ENCODE data around the gene PBX1. TPM values are rescaled to one million over a fixed set of nuclear protein-coding genes. Genes with fewer than 3 reads are reported as not detected.

The PBX1 gene
- total and polyA plus RNA-seq, 2 experiments from 2014 or later = 40.0 to 104 TPM

DNA sequence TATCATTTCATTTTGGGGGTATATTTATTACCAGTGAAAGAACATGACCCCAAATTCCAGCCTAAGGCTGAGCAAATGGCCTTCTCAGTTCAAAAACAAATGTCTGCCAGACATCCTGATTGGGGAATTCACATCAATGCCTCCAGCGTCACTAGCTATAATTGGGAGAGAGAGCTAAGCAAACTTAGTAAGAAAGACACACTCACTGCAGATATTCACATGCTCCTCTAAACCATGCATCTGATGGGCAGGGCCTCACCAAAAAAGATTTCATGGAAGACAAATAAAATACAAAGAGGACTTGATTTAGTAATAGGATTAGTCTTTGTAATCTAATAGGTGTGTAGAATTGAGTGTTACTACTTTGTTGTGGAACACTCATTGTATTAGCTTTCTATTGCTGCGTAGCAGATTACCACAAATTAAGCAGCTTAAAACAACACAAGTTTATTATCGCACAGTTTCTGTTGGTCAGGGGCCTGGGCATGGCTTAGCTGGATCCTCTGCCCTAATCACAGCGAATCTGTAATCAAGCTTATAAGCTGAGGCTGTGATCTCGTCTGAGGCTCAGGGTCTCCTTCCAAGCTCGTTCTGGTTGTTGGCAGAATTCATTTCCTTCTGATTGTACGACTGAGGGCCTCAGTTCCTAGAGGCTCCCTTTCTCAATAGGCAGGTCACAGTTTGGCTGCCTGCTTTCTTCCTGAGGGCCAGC, 243.0 kb downstream of the PBX1 start (continued):
- TF ChIP-seq, protein P1, sequence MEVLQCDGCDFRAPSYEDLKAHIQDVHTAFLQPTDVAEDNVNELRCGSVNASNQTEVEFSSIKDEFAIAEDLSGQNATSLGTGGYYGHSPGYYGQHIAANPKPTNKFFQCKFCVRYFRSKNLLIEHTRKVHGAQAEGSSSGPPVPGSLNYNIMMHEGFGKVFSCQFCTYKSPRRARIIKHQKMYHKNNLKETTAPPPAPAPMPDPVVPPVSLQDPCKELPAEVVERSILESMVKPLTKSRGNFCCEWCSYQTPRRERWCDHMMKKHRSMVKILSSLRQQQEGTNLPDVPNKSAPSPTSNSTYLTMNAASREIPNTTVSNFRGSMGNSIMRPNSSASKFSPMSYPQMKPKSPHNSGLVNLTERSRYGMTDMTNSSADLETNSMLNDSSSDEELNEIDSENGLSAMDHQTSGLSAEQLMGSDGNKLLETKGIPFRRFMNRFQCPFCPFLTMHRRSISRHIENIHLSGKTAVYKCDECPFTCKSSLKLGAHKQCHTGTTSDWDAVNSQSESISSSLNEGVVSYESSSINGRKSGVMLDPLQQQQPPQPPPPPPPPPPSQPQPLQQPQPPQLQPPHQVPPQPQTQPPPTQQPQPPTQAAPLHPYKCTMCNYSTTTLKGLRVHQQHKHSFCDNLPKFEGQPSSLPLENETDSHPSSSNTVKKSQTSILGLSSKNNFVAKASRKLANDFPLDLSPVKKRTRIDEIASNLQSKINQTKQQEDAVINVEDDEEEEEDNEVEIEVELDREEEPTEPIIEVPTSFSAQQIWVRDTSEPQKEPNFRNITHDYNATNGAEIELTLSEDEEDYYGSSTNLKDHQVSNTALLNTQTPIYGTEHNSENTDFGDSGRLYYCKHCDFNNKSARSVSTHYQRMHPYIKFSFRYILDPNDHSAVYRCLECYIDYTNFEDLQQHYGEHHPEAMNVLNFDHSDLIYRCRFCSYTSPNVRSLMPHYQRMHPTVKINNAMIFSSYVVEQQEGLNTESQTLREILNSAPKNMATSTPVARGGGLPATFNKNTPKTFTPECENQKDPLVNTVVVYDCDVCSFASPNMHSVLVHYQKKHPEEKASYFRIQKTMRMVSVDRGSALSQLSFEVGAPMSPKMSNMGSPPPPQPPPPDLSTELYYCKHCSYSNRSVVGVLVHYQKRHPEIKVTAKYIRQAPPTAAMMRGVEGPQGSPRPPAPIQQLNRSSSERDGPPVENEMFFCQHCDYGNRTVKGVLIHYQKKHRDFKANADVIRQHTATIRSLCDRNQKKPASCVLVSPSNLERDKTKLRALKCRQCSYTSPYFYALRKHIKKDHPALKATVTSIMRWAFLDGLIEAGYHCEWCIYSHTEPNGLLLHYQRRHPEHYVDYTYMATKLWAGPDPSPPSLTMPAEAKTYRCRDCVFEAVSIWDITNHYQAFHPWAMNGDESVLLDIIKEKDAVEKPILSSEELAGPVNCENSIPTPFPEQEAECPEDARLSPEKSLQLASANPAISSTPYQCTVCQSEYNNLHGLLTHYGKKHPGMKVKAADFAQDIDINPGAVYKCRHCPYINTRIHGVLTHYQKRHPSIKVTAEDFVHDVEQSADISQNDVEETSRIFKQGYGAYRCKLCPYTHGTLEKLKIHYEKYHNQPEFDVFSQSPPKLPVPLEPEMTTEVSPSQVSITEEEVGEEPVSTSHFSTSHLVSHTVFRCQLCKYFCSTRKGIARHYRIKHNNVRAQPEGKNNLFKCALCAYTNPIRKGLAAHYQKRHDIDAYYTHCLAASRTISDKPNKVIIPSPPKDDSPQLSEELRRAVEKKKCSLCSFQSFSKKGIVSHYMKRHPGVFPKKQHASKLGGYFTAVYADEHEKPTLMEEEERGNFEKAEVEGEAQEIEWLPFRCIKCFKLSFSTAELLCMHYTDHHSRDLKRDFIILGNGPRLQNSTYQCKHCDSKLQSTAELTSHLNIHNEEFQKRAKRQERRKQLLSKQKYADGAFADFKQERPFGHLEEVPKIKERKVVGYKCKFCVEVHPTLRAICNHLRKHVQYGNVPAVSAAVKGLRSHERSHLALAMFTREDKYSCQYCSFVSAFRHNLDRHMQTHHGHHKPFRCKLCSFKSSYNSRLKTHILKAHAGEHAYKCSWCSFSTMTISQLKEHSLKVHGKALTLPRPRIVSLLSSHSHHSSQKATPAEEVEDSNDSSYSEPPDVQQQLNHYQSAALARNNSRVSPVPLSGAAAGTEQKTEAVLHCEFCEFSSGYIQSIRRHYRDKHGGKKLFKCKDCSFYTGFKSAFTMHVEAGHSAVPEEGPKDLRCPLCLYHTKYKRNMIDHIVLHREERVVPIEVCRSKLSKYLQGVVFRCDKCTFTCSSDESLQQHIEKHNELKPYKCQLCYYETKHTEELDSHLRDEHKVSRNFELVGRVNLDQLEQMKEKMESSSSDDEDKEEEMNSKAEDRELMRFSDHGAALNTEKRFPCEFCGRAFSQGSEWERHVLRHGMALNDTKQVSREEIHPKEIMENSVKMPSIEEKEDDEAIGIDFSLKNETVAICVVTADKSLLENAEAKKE (CRISPR knock-in tag; IDR thresholded peaks at IDR 0.05) = no peak
- TF ChIP-seq STAT1 (IDR thresholded peaks at IDR 0.05; ENCODE audit: unreplicated experiment) (no peak), EZH2 (IDR thresholded peaks at IDR 0.05; ENCODE audit: low read depth, unreplicated experiment) (no peak)
- TF ChIP-seq, protein P2, sequence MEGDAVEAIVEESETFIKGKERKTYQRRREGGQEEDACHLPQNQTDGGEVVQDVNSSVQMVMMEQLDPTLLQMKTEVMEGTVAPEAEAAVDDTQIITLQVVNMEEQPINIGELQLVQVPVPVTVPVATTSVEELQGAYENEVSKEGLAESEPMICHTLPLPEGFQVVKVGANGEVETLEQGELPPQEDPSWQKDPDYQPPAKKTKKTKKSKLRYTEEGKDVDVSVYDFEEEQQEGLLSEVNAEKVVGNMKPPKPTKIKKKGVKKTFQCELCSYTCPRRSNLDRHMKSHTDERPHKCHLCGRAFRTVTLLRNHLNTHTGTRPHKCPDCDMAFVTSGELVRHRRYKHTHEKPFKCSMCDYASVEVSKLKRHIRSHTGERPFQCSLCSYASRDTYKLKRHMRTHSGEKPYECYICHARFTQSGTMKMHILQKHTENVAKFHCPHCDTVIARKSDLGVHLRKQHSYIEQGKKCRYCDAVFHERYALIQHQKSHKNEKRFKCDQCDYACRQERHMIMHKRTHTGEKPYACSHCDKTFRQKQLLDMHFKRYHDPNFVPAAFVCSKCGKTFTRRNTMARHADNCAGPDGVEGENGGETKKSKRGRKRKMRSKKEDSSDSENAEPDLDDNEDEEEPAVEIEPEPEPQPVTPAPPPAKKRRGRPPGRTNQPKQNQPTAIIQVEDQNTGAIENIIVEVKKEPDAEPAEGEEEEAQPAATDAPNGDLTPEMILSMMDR (conservative IDR thresholded peaks at IDR 0.05; ENCODE audit: low read depth in 2 of 2) = no peak
- TF ChIP-seq, protein P3, sequence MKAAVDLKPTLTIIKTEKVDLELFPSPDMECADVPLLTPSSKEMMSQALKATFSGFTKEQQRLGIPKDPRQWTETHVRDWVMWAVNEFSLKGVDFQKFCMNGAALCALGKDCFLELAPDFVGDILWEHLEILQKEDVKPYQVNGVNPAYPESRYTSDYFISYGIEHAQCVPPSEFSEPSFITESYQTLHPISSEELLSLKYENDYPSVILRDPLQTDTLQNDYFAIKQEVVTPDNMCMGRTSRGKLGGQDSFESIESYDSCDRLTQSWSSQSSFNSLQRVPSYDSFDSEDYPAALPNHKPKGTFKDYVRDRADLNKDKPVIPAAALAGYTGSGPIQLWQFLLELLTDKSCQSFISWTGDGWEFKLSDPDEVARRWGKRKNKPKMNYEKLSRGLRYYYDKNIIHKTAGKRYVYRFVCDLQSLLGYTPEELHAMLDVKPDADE (IDR thresholded peaks at IDR 0.05) = no peak

All from GM23338 (cell line).